HepG2 (cell line): ENCODE measurements around the gene CDC34. TPM values are rescaled to one million over a fixed set of nuclear protein-coding genes. Genes with fewer than 3 reads are reported as not detected.

Experiments used
- AGO2 ChIP-seq: fragments of 200-400 bp; formaldehyde crosslinking; optimal IDR thresholded peaks from 2 replicates; pipeline ENCODE3; 2017; ENCODE audit warnings: mild to moderate bottlenecking, low read depth, low read length, moderate library complexity
- AKAP8 ChIP-seq: sonication (generic); formaldehyde crosslinking; IDR thresholded peaks from 2 replicates; pipeline ENCODE4 v1.5.1; 2020; ENCODE audit warnings: mild to moderate bottlenecking, missing genetic modification reagents
- ARHGAP35 ChIP-seq: sonication (generic); formaldehyde crosslinking; IDR thresholded peaks from 2 replicates; pipeline ENCODE4 v1.9.0; 2022; ENCODE audit warnings: mild to moderate bottlenecking, inconsistent platforms, moderate library complexity, missing genetic modification reagents, borderline replicate concordance
- ATF1 ChIP-seq: IDR thresholded peaks from 2 replicates; pipeline ENCODE4 v1.6.1; 2016; ENCODE audit warnings: mild to moderate bottlenecking, control low read depth
- CENPBD1 ChIP-seq: sonication (generic); formaldehyde crosslinking; IDR thresholded peaks from 2 replicates; pipeline ENCODE4 v1.8.0; 2022; ENCODE audit warnings: missing genetic modification reagents, low read depth, mild to moderate bottlenecking, borderline replicate concordance
- CHCHD3 ChIP-seq: sonication (generic); formaldehyde crosslinking; IDR thresholded peaks from 2 replicates; pipeline ENCODE4 v1.8.0; 2022; ENCODE audit warnings: mild to moderate bottlenecking, missing genetic modification reagents, moderate library complexity
- NR3C1 ChIP-seq: sonication (generic); formaldehyde crosslinking; IDR thresholded peaks from 2 replicates; pipeline ENCODE4 v1.4.0; 2020; ENCODE audit warnings: missing genetic modification reagents
- RBFOX2 ChIP-seq: fragments of 200-400 bp; formaldehyde crosslinking; IDR thresholded peaks from 2 replicates; pipeline ENCODE4 v1.6.1; 2017; ENCODE audit warnings: low read depth, mild to moderate bottlenecking, low read length
- SETDB1 ChIP-seq: sonication (generic); formaldehyde crosslinking; IDR thresholded peaks from 2 replicates; pipeline ENCODE4 v1.5.1; 2020; ENCODE audit warnings: missing genetic modification reagents, mild to moderate bottlenecking, borderline replicate concordance
- TFE3 ChIP-seq: IDR thresholded peaks from 2 replicates; pipeline ENCODE4 v1.6.1; 2016
- ZKSCAN1 ChIP-seq: fragments of 150-350 bp; IDR thresholded peaks from 2 replicates; pipeline ENCODE4 v1.6.1; 2014; ENCODE audit warnings: low read length
- ZNF17 ChIP-seq: sonication (generic); formaldehyde crosslinking; IDR thresholded peaks from 2 replicates; pipeline ENCODE4 v1.5.0; 2020; ENCODE audit warnings: mild to moderate bottlenecking, missing genetic modification reagents
- ZNF451 ChIP-seq: sonication (generic); formaldehyde crosslinking; IDR thresholded peaks from 2 replicates; pipeline ENCODE4 v1.5.0; 2020; ENCODE audit warnings: mild to moderate bottlenecking, missing genetic modification reagents
- ZNF460 ChIP-seq: sonication (generic); formaldehyde crosslinking; IDR thresholded peaks from 2 replicates; pipeline ENCODE4 v1.5.1; 2020; ENCODE audit warnings: missing genetic modification reagents, mild to moderate bottlenecking, borderline replicate concordance
- ZNF501 ChIP-seq: sonication (generic); formaldehyde crosslinking; IDR thresholded peaks from 2 replicates; pipeline ENCODE4 v1.5.1; 2020; ENCODE audit warnings: mild to moderate bottlenecking, moderate library complexity, missing genetic modification reagents
- ZNF503 ChIP-seq: sonication (generic); formaldehyde crosslinking; IDR thresholded peaks from 2 replicates; pipeline ENCODE4 v1.4.0; 2020; ENCODE audit warnings: missing genetic modification reagents
- ZNF530 ChIP-seq: sonication (generic); formaldehyde crosslinking; IDR thresholded peaks from 2 replicates; pipeline ENCODE4 v1.5.0; 2020; ENCODE audit warnings: low read depth, mild to moderate bottlenecking, missing genetic modification reagents
- ZNF639 ChIP-seq: conservative IDR thresholded peaks from 2 replicates; pipeline ENCODE4 v1.6.1; 2018; ENCODE audit warnings: missing genetic modification reagents
- ZNF839 ChIP-seq: sonication (generic); formaldehyde crosslinking; IDR thresholded peaks from 2 replicates; pipeline ENCODE4 v1.4.0; 2020; ENCODE audit warnings: missing genetic modification reagents, mild to moderate bottlenecking, borderline replicate concordance
- polyA plus RNA-seq, 8 experiments: library from polyadenylated mRNA; depleted of rRNA in 3 of 8; stranded (reverse) in 7 of 8; unstranded in 1 of 8; fragments of >200 nt; fragmentation: Illumina TruSeq in 4 of 8; extraction: Trizol in 4 of 8; gene quantifications; 2 replicates each; pipeline versions ENCODE4 v1.2.1 to v1.2.3, GENCODE V29; 2011 to 2016; ENCODE audit warnings: low read depth in 4 of 8, missing spikeins in 1 of 8, mixed read lengths in 1 of 8; ENCODE audit not compliant: insufficient read depth in 1 of 8
- total RNA-seq, 5 experiments: library from RNA; depleted of rRNA; stranded (reverse); fragments of >200 nt; fragmentation: Illumina TruSeq; extraction: Trizol; gene quantifications; 2 replicates each; pipeline ENCODE4 v1.2.3, GENCODE V29; 2016; ENCODE audit warnings: low read depth in 1 of 5
- TF ChIP-seq, protein P1 (sequence below): sonication (generic); formaldehyde crosslinking; IDR thresholded peaks from 2 replicates; pipeline ENCODE4 v1.8.1; 2023; ENCODE audit warnings: mild to moderate bottlenecking, missing genetic modification reagents
- TF ChIP-seq, protein P2 (sequence below): sonication (generic); formaldehyde crosslinking; IDR thresholded peaks from 2 replicates; pipeline ENCODE4 v1.4.0; 2020; ENCODE audit warnings: mild to moderate bottlenecking, missing genetic modification reagents

The CDC34 gene
- total and polyA plus RNA-seq, 2 of the 13 experiments (the other 11 are each of a cell fraction or from before 2014, with no cell fraction given): 138 to 150 TPM

DNA sequence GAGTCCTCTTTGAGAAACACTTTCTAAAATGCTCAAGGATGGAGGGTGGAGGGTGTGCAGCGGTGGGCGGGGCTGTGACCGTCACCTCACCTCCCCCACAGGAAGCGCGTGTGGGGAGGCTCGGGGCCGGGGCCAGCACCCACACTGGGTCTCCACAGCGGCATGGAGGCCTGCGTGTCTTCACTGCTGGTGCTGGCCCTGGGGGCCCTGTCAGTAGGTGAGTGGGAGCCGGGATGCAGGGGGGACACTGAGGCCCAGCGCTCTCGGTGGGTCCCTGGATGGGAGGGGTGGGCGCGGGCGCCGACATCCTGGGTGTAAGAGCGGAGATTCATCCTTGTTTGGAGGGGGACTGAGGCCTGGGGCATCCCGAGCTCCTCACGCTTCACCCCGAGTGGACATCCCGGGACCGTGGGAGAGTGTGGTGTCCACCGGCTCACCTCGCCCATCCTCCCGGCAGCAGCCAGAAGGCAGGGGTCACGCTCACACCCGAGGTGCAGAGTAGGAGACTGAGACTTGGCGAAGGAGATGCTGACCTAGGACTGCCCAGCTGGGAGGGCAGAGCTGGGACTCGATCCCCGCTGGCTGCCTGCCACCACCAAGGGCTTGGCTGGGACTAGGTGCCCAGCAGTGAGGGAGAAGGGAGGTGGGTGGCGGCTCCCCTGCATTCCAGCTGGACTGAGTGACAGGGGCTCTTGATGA lies 12.5 kb downstream of the CDC34 start, which contains the start of gene GZMM (continued):
- TF ChIP-seq, protein P1, sequence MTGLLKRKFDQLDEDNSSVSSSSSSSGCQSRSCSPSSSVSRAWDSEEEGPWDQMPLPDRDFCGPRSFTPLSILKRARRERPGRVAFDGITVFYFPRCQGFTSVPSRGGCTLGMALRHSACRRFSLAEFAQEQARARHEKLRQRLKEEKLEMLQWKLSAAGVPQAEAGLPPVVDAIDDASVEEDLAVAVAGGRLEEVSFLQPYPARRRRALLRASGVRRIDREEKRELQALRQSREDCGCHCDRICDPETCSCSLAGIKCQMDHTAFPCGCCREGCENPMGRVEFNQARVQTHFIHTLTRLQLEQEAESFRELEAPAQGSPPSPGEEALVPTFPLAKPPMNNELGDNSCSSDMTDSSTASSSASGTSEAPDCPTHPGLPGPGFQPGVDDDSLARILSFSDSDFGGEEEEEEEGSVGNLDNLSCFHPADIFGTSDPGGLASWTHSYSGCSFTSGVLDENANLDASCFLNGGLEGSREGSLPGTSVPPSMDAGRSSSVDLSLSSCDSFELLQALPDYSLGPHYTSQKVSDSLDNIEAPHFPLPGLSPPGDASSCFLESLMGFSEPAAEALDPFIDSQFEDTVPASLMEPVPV (CRISPR knock-in tag): no peak
- TF ChIP-seq ZKSCAN1: no peak
- no peak for TF ChIP-seq NR3C1
- no peak for TF ChIP-seq ATF1 (CRISPR knock-in tag)
- TF ChIP-seq TFE3 (CRISPR knock-in tag): no peak
- no peak for TF ChIP-seq ZNF639 (CRISPR knock-in tag)
- peak; percentile 90; the same call in 1 of the 2 replicates for TF ChIP-seq AKAP8 (CRISPR knock-in tag)
- TF ChIP-seq ZNF530 (CRISPR knock-in tag): no peak
- TF ChIP-seq ZNF460 (CRISPR knock-in tag): no peak
- TF ChIP-seq, protein P2, sequence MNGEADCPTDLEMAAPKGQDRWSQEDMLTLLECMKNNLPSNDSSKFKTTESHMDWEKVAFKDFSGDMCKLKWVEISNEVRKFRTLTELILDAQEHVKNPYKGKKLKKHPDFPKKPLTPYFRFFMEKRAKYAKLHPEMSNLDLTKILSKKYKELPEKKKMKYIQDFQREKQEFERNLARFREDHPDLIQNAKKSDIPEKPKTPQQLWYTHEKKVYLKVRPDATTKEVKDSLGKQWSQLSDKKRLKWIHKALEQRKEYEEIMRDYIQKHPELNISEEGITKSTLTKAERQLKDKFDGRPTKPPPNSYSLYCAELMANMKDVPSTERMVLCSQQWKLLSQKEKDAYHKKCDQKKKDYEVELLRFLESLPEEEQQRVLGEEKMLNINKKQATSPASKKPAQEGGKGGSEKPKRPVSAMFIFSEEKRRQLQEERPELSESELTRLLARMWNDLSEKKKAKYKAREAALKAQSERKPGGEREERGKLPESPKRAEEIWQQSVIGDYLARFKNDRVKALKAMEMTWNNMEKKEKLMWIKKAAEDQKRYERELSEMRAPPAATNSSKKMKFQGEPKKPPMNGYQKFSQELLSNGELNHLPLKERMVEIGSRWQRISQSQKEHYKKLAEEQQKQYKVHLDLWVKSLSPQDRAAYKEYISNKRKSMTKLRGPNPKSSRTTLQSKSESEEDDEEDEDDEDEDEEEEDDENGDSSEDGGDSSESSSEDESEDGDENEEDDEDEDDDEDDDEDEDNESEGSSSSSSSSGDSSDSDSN (CRISPR knock-in tag): no peak
- TF ChIP-seq SETDB1 (CRISPR knock-in tag): no peak
- no peak for TF ChIP-seq CENPBD1 (CRISPR knock-in tag)
- TF ChIP-seq RBFOX2: 0 out of 2 replicates have a peak, but pooled peaks have one; percentile 34
- TF ChIP-seq ARHGAP35 (CRISPR knock-in tag): no peak
- no peak for TF ChIP-seq ZNF503
- TF ChIP-seq ZNF839 (CRISPR knock-in tag): no peak
- peak; percentile 95 for TF ChIP-seq AGO2
- no peak for TF ChIP-seq ZNF17 (CRISPR knock-in tag)
- no peak for TF ChIP-seq CHCHD3 (CRISPR knock-in tag)
- no peak for TF ChIP-seq ZNF451
- no peak for TF ChIP-seq ZNF501 (CRISPR knock-in tag)
